GM19438 (cell line): ENCODE measurements around the gene NEDD4L.

Source experiments
- ATAC-seq: cut with Tn5 transposase; IDR thresholded peaks from one replicate; pipeline ENCODE4 v1.9.1; 2021; ENCODE audit warnings: low read depth; ENCODE audit not compliant: unreplicated experiment

The NEDD4L gene

GRCh38 chr18:58325494-58325893 lies 281.5 kb downstream of the NEDD4L start:
- no peak for ATAC-seq

- no peak for ATAC-seq
Observed at GRCh38 chr18:58334061-58334460, 290.0 kb downstream of the NEDD4L start.

GRCh38 chr18:58335223-58335622 lies 291.2 kb downstream of the NEDD4L start:
- no peak for ATAC-seq

- no peak for ATAC-seq
Observed at GRCh38 chr18:58335821-58336220, 291.8 kb downstream of the NEDD4L start.

- ATAC-seq = no peak
Observed at GRCh38 chr18:58336605-58337004, 292.6 kb downstream of the NEDD4L start.

- ATAC-seq = no peak
Observed at GRCh38 chr18:58337285-58337684, 293.3 kb downstream of the NEDD4L start.

GRCh38 chr18:58337686-58338085 lies 293.7 kb downstream of the NEDD4L start:
- no peak for ATAC-seq

GRCh38 chr18:58338141-58338540 lies 294.1 kb downstream of the NEDD4L start:
- no peak for ATAC-seq

- ATAC-seq = no peak
Observed at GRCh38 chr18:58338961-58339592, 295.1 kb downstream of the NEDD4L start.

- no peak for ATAC-seq
Observed at GRCh38 chr18:58339890-58340289, 295.9 kb downstream of the NEDD4L start.

GRCh38 chr18:58341916-58342315 lies 297.9 kb downstream of the NEDD4L start:
- no peak for ATAC-seq

GRCh38 chr18:58344080-58344670 lies 300.1 kb downstream of the NEDD4L start:
- ATAC-seq = no peak

- no peak for ATAC-seq
Observed at GRCh38 chr18:58344861-58345463, 300.9 kb downstream of the NEDD4L start.

GRCh38 chr18:58345875-58346274 lies 301.8 kb downstream of the NEDD4L start:
- ATAC-seq = no peak

- ATAC-seq = no peak
Observed at GRCh38 chr18:58347135-58347534, 303.1 kb downstream of the NEDD4L start.

GRCh38 chr18:58348517-58348916 lies 304.5 kb downstream of the NEDD4L start:
- ATAC-seq = no peak

- ATAC-seq = no peak
Observed at GRCh38 chr18:58348951-58349350, 304.9 kb downstream of the NEDD4L start.

- no peak for ATAC-seq
Observed at GRCh38 chr18:58349650-58350049, 305.6 kb downstream of the NEDD4L start.

GRCh38 chr18:58350526-58350925 lies 306.5 kb downstream of the NEDD4L start:
- ATAC-seq = no peak

GRCh38 chr18:58351776-58352175 lies 307.8 kb downstream of the NEDD4L start:
- no peak for ATAC-seq

- no peak for ATAC-seq
Observed at GRCh38 chr18:58353581-58353980, 309.6 kb downstream of the NEDD4L start.

GRCh38 chr18:58354051-58354450 lies 310.0 kb downstream of the NEDD4L start:
- ATAC-seq = no peak
